Umbilical cord (tissue), 2 donors: ENCODE results near the gene PKP1. TPM values are rescaled to one million over a fixed set of nuclear protein-coding genes. Genes with fewer than 3 reads are reported as not detected.
"Not testable (repeated sequence)": the region's sequence is repeated elsewhere in the genome, so short reads cannot be mapped to it uniquely, and the experiment has no call there.

ENCODE experiments used
- DNase-seq: peaks from one replicate; pipeline ENCODE4 v3.0.0-alpha.2; 2015; ENCODE audit warnings: low spot score
- total RNA-seq: library from RNA; depleted of rRNA; stranded (reverse); fragments of >200 nt; gene quantifications from one replicate; pipeline ENCODE4 v1.2.3, GENCODE V29; 2014; ENCODE audit warnings: low replicate concordance; ENCODE audit not compliant: insufficient read depth

The PKP1 gene
- total RNA-seq = 21.9 TPM

GRCh38 chr1:201282931-201283829 lies at the start of gene PKP1:
Gene PKP1 (plus strand): TSS chr1:201283506. CDS start chr1:201283703, 197 bp downstream.
- DNase-seq = peak; percentile 73

GRCh38 chr1:201239646-201240045 lies 43.7 kb upstream of the PKP1 start:
- DNase-seq = not testable (repeated sequence)

GRCh38 chr1:201240171-201240570 lies 43.1 kb upstream of the PKP1 start:
- DNase-seq = no peak

- no peak for DNase-seq
Measured at GRCh38 chr1:201241736-201242135, 41.6 kb upstream of the PKP1 start.

GRCh38 chr1:201245082-201245481 lies 38.2 kb upstream of the PKP1 start:
- DNase-seq = no peak

GRCh38 chr1:201248721-201249559 lies 34.4 kb upstream of the PKP1 start:
- no peak for DNase-seq

- DNase-seq = no peak
Measured at GRCh38 chr1:201250326-201251011, 32.8 kb upstream of the PKP1 start.

GRCh38 chr1:201251411-201251810 lies 31.9 kb upstream of the PKP1 start:
- no peak for DNase-seq

GRCh38 chr1:201251851-201252430 lies 31.4 kb upstream of the PKP1 start:
- DNase-seq = no peak

GRCh38 chr1:201252944-201253371 lies 30.3 kb upstream of the PKP1 start:
- no peak for DNase-seq

GRCh38 chr1:201253411-201253810 lies 29.9 kb upstream of the PKP1 start:
- DNase-seq = no peak

GRCh38 chr1:201253906-201254624 lies 29.2 kb upstream of the PKP1 start:
- DNase-seq = peak; percentile 62

- DNase-seq = peak; percentile 55
Measured at GRCh38 chr1:201254625-201255478, 28.5 kb upstream of the PKP1 start.

- DNase-seq = no peak
Measured at GRCh38 chr1:201255479-201256362, 27.6 kb upstream of the PKP1 start.

GRCh38 chr1:201258132-201258531 lies 25.2 kb upstream of the PKP1 start:
- not testable (repeated sequence) for DNase-seq

GRCh38 chr1:201258763-201259230 lies 24.5 kb upstream of the PKP1 start:
- no peak for DNase-seq

- no peak for DNase-seq
Measured at GRCh38 chr1:201259476-201260235, 23.6 kb upstream of the PKP1 start.

- peak; percentile 87 for DNase-seq
Measured at GRCh38 chr1:201260236-201260590, 23.1 kb upstream of the PKP1 start.
